Muscle of leg (tissue), 11 donors: ENCODE data around the gene GPRC5C. TPM values are rescaled to one million over a fixed set of nuclear protein-coding genes. Genes with fewer than 3 reads are reported as not detected.

ENCODE experiments used
- DNase-seq: peaks from one replicate; pipeline ENCODE4 v3.0.0; 2013
- H3K27ac ChIP-seq: one replicate; pipeline ENCODE4 v1.5.1; 2013; ENCODE audit warnings: mild to moderate bottlenecking, low read length, control low read depth
- H3K27me3 ChIP-seq: one replicate; pipeline ENCODE4 v1.6.1; 2013; ENCODE audit warnings: low read length; ENCODE audit not compliant: control insufficient read depth, insufficient read depth
- H3K36me3 ChIP-seq: one replicate; pipeline ENCODE4 v1.6.1; 2013; ENCODE audit warnings: low read length; ENCODE audit not compliant: control insufficient read depth, insufficient read depth
- H3K4me1 ChIP-seq: one replicate; pipeline ENCODE4 v1.6.1; 2013; ENCODE audit warnings: low read length; ENCODE audit not compliant: control insufficient read depth, insufficient read depth
- H3K4me3 ChIP-seq: one replicate; pipeline ENCODE4 v1.5.1; 2013; ENCODE audit warnings: low read length, control low read depth
- H3K9me3 ChIP-seq: replicated peaks from 2 replicates; pipeline ENCODE4 v1.6.1; 2013; ENCODE audit warnings: low read depth, low read length; ENCODE audit not compliant: control insufficient read depth
- WGBS: methylation state at CpG from one replicate; pipeline ENCODE4 v1.1.5; 2013; ENCODE audit warnings: missing lambda C conversion rate; ENCODE audit not compliant: insufficient coverage; 5-methylcytosine and 5-hydroxymethylcytosine counted together
- polyA plus RNA-seq, 8 donors: library from polyadenylated mRNA; unstranded; fragments of 120-200 nt; gene quantifications; one replicate each; pipeline versions ENCODE4 v1.2.1 to v1.2.3, GENCODE V29; 2013; ENCODE audit warnings: inconsistent platforms in 1 of 8, low replicate concordance in 1 of 8; ENCODE audit not compliant: insufficient read length in 8 of 8, insufficient read depth in 1 of 8
- total RNA-seq: library from RNA; stranded (reverse); fragments of 120-200 nt; gene quantifications from one replicate; pipeline ENCODE4 v1.2.4, GENCODE V29; 2013

Gene GPRC5C
- total and polyA plus RNA-seq, 9 donors, result 16.2 to 56.0 (median 34.4) TPM

- Histone ChIP-seq H3K27ac (no peak overlapping the region), H3K4me1 (peaks cover 40% of the 10 kb centered on the region), H3K4me3 (no peak overlapping the region)
Observed at GRCh38 chr17:74457146-74457819, 25.4 kb downstream of the GPRC5C start.

GRCh38 chr17:74457820-74458166 is 25.9 kb downstream of the GPRC5C start:
- DNase-seq, result no peak
- Histone ChIP-seq H3K27me3 (peaks cover 10% of the 10 kb centered on the region), H3K4me3 (no peak overlapping the region), H3K27ac (no peak overlapping the region), H3K9me3 (no peaks in the 10 kb centered on the region), H3K36me3 (no peaks in the 10 kb centered on the region), H3K4me1 (peaks cover 35% of the 10 kb centered on the region)
- 0% methylated on average over 1 of the region's 6 CpGs for WGBS

More at GRCh38 chr17:74457146-74457819, 25.4 kb downstream of the GPRC5C start:
- peak; percentile 82 for DNase-seq
- no peaks in the 10 kb centered on the region for H3K9me3 ChIP-seq
- 23% methylated on average over 15 of the region's 18 CpGs for WGBS
- no peaks in the 10 kb centered on the region for H3K36me3 ChIP-seq
- peaks cover 10% of the 10 kb centered on the region for H3K27me3 ChIP-seq

DNA sequence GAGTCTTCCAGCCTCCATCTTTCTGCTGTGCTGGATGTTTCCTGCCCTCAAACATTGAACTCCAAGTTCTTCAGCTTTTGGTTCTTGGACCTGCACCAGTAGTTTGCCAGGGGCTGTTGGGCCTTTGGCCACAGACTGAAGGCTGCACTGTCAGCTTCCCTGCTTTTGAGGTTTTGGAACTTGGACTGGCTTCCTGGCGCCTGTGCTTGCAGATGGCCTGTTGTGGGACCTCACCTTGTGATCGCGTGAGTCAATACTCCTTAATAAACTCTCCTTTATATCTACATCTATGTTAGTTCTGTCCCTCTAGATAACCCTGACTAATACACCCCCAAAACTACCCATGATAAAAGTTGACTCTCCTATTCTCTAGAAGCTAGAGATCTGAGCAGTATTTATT is 26.9 kb downstream of the GPRC5C start:
- Histone ChIP-seq H3K36me3 (no peaks in the 10 kb centered on the region), H3K9me3 (no peaks in the 10 kb centered on the region), H3K4me3 (no peak overlapping the region), H3K27ac (no peak overlapping the region), H3K4me1 (peaks cover 25% of the 10 kb centered on the region), H3K27me3 (peaks cover 10% of the 10 kb centered on the region)
- WGBS, result 72% methylated on average over 3 of the region's 3 CpGs
- no peak for DNase-seq

- no peak overlapping the region for H3K27ac ChIP-seq
- WGBS, result 35% methylated on average over 6 of the region's 7 CpGs
- H3K36me3 ChIP-seq, result no peaks in the 10 kb centered on the region
- H3K27me3 ChIP-seq, result peaks cover 10% of the 10 kb centered on the region
- no peaks in the 10 kb centered on the region for H3K9me3 ChIP-seq
- DNase-seq, result no peak
- H3K4me3 ChIP-seq, result no peak overlapping the region
- peaks cover 20% of the 10 kb centered on the region for H3K4me1 ChIP-seq
Observed at GRCh38 chr17:74459622-74460021, 27.7 kb downstream of the GPRC5C start.

DNA sequence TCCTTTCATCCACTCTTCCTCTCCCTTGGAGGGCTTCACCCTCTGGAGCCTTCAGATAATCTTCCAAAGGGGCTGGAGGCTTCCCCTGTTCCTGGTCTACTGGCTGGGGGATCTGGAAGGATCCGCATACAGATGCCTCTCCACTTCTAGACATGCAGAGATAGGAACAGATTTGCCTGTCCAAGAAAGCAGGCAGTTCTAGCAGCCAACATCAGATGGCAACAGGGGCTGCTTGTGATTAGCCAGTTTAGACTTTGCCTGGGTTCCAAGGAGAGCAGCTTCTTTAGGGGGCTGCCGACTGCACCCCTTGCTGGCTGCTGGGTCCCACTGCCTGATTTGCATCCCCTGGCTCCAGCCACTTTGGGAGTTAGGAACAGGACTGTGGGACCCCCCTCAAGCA is 28.4 kb downstream of the GPRC5C start:
- 63% methylated on average over 1 of the region's 2 CpGs for whole genome bisulfite sequencing

GRCh38 chr17:74460996-74461395 is 29.1 kb downstream of the GPRC5C start:
- Histone ChIP-seq H3K4me1 (peaks cover 8% of the 10 kb centered on the region), H3K27ac (no peak overlapping the region), H3K36me3 (no peaks in the 10 kb centered on the region), H3K27me3 (peaks cover 13% of the 10 kb centered on the region), H3K4me3 (no peak overlapping the region), H3K9me3 (no peaks in the 10 kb centered on the region)
- no peak for DNase-seq
- 98% methylated on average over 5 of the region's 7 CpGs for WGBS

More for the DNA sequence above, 28.4 kb downstream of the GPRC5C start:
- Histone ChIP-seq H3K4me1 (peaks cover 14% of the 10 kb centered on the region), H3K27me3 (peaks cover 10% of the 10 kb centered on the region), H3K4me3 (no peak overlapping the region), H3K36me3 (no peaks in the 10 kb centered on the region), H3K27ac (no peak overlapping the region), H3K9me3 (no peaks in the 10 kb centered on the region)
- no peak for DNase-seq

- no peak for DNase-seq
- Histone ChIP-seq H3K4me1 (peaks cover 11% of the 10 kb centered on the region), H3K9me3 (no peaks in the 10 kb centered on the region), H3K27me3 (peaks cover 19% of the 10 kb centered on the region), H3K36me3 (no peaks in the 10 kb centered on the region), H3K4me3 (no peak overlapping the region), H3K27ac (no peak overlapping the region)
- WGBS, result 65% methylated on average over 2 of the region's 10 CpGs
Observed at GRCh38 chr17:74461611-74462010, 29.7 kb downstream of the GPRC5C start.

DNA sequence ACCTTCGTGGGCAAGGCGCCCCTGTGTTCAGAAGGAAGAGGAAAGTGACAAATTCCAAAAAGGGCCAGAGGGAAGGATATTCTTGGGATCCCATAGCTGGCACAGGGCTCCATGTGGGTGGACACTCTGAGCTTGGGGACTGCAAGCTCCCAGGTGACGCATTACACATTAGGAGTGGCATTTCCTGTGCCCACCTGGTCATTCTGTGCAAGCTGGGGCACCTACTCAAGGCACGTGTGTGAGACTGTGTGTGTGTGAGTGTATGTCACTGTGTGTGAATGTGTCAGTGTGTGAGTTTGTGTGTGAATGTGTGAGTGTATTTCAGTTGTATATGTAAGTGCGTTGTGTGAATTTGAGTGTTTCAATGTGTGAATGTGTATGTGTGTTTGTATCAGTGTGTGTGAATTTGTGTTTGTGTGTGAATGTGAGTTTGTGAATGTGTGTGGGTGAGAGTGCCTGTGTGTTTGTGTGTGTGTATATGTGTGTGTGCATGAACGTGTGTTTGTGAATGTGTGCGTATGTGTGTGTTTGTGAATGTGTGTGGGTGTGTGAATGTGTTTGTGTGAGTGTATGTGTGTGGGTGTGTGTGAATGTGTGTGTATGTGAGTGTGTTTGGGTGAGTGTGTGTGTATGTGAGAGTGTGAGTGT is 33.0 kb downstream of the GPRC5C start:
- Histone ChIP-seq H3K36me3 (no peaks in the 10 kb centered on the region), H3K27ac (no peak overlapping the region), H3K4me3 (no peak overlapping the region), H3K4me1 (peaks cover 6% of the 10 kb centered on the region), H3K27me3 (peaks cover 23% of the 10 kb centered on the region), H3K9me3 (no peaks in the 10 kb centered on the region)
- DNase-seq, result no peak
- 74% methylated on average over 7 of the region's 7 CpGs for WGBS

GRCh38 chr17:74465378-74466110 is 33.7 kb downstream of the GPRC5C start:
- H3K4me3 ChIP-seq, result no peak overlapping the region
- no peaks in the 10 kb centered on the region for H3K36me3 ChIP-seq
- H3K27me3 ChIP-seq, result peaks cover 22% of the 10 kb centered on the region
- no peak for DNase-seq
- peaks cover 6% of the 10 kb centered on the region for H3K4me1 ChIP-seq
- WGBS, result 84% methylated on average over 5 of the region's 8 CpGs
- no peaks in the 10 kb centered on the region for H3K9me3 ChIP-seq
- no peak overlapping the region for H3K27ac ChIP-seq

GRCh38 chr17:74466111-74466827 is 34.4 kb downstream of the GPRC5C start, which contains the start of gene CD300A:
CD300A (plus strand) TSS chr17:74466634; CDS start chr17:74466704, 70 bp downstream.
- peak; percentile 71 for DNase-seq
- peak within 1 kb of the TSS; percentile 34 for H3K4me3 ChIP-seq
- H3K36me3 ChIP-seq, result no peaks in the 10 kb centered on the region
- no peaks in the 10 kb centered on the region for H3K9me3 ChIP-seq
- peak within 1 kb of the TSS; percentile 15 for H3K27ac ChIP-seq
- H3K27me3 ChIP-seq, result peaks cover 22% of the 10 kb centered on the region
- 5% methylated on average over 20 of the region's 25 CpGs for WGBS
- peaks cover 6% of the 10 kb centered on the region for H3K4me1 ChIP-seq
